GM12878 (cell line): ENCODE results near the gene NFKBIE. TPM values are rescaled to one million over a fixed set of nuclear protein-coding genes. Genes with fewer than 3 reads are reported as not detected.
A peak's percentile ranks its signal among the peaks of the same experiment; 100 is the strongest.

Experiments used
- ATAC-seq: fragments of 200-7000 bp; cut with Tn5 transposase; 3 replicates; pipeline ENCODE4 v1.9.1; 2020; ENCODE audit warnings: mild to moderate bottlenecking, moderate library complexity
- BruUV-seq: library from RNA; stranded (reverse); fragments of 400-500 nt; replicated peaks from 2 replicates; lab custom pipeline; 2021; lab: Mats Ljungman, UMichigan
- CTCF ChIA-PET: fragments of 300-600 bp; sonication (Branson Sonifier 250); formaldehyde crosslinking; extraction: SDS; loops from one replicate; lab custom pipeline; 2021; ENCODE audit warnings: inconsistent platforms; lab: Yijun Ruan, JAX
- POLR2A ChIA-PET: fragments of 350-600 bp; formaldehyde crosslinking; extraction: SDS; loops from one replicate; lab custom pipeline; 2021; ENCODE audit warnings: inconsistent platforms; lab: Charles Lee
- RAD21 ChIA-PET: fragments of 300-600 bp; sonication (Branson Sonifier 250); formaldehyde crosslinking; loops from one replicate; lab custom pipeline; 2023; ENCODE audit warnings: antibody characterized with exemption; ENCODE audit not compliant: unreplicated experiment; lab: Charles Lee
- SMC1A ChIA-PET: fragments of 300-600 bp; sonication (Branson Sonifier 250); formaldehyde crosslinking; loops from one replicate; lab custom pipeline; 2023; ENCODE audit not compliant: unreplicated experiment, uncharacterized antibody; lab: Charles Lee
- DNase-seq: peaks from one replicate; pipeline ENCODE4 v3.0.0-alpha.2; 2011; ENCODE audit warnings: low read depth, low spot score
- FAIRE-seq: peaks from 3 replicates; lab custom pipeline; 2011; peaks lifted over from hg19 to GRCh38; lab: Jason Lieb, UNC
- H2AFZ ChIP-seq: 2 replicates; pipeline ENCODE4 v1.6.0; 2011; ENCODE audit warnings: low read depth, low read length, control low read depth; ENCODE audit not compliant: control insufficient read depth
- H3K27ac ChIP-seq: 2 replicates; pipeline ENCODE4 v1.5.1; 2011; ENCODE audit warnings: control low read depth; ENCODE audit not compliant: control insufficient read depth, insufficient read depth
- H3K27me3 ChIP-seq, 2 experiments: replicated peaks in 1 of 2; 2 replicates each; pipeline versions ENCODE4 v1.6.0 to v1.6.1; 2011; ENCODE audit warnings: low read length in 1 of 2; ENCODE audit not compliant: control insufficient read depth in 2 of 2, insufficient read depth in 2 of 2
- H3K36me3 ChIP-seq, 2 experiments: 2 replicates each; pipeline ENCODE4 v1.5.1; 2011; ENCODE audit warnings: low read length in 1 of 2; ENCODE audit not compliant: control insufficient read depth in 2 of 2, insufficient read depth in 2 of 2
- H3K4me1 ChIP-seq: 2 replicates; pipeline ENCODE4 v1.6.1; 2011; ENCODE audit warnings: mild to moderate bottlenecking, low read length, moderate library complexity, mixed read lengths; ENCODE audit not compliant: control insufficient read depth, insufficient read depth
- H3K4me2 ChIP-seq: 2 replicates; pipeline ENCODE4 v1.6.0; 2011; ENCODE audit warnings: control low read depth; ENCODE audit not compliant: control insufficient read depth, insufficient read depth
- H3K4me3 ChIP-seq: fragments of 200-600 bp; sonication (generic); 2 replicates; pipeline ENCODE4 v1.5.1; 2016
- H3K79me2 ChIP-seq: 2 replicates; pipeline ENCODE4 v1.6.0; 2011; ENCODE audit warnings: low read length; ENCODE audit not compliant: control insufficient read depth, insufficient read depth
- H3K9ac ChIP-seq: 2 replicates; pipeline ENCODE4 v1.8.0; 2011; ENCODE audit warnings: low read length, control low read depth, mixed read lengths; ENCODE audit not compliant: control insufficient read depth, insufficient read depth
- H3K9me3 ChIP-seq: replicated peaks from 3 replicates; pipeline ENCODE4 v1.5.1; 2011; ENCODE audit warnings: mild to moderate bottlenecking, low read length; ENCODE audit not compliant: control insufficient read depth, insufficient read depth
- H4K20me1 ChIP-seq: 2 replicates; pipeline ENCODE4 v1.6.0; 2011; ENCODE audit not compliant: control insufficient read depth, insufficient read depth
- BMI1 ChIP-seq: fragments of 450-650 bp; IDR thresholded peaks from 2 replicates; pipeline ENCODE4 v1.6.1; 2016; ENCODE audit warnings: mild to moderate bottlenecking, moderate library complexity, borderline replicate concordance
- CEBPZ ChIP-seq: fragments of 150-350 bp; IDR thresholded peaks from 2 replicates; pipeline ENCODE4 v1.6.1; 2016; ENCODE audit warnings: low read depth, low read length
- ESRRA ChIP-seq: IDR thresholded peaks from 2 replicates; pipeline ENCODE4 v1.6.1; 2012; ENCODE audit warnings: mild to moderate bottlenecking, low read length, improper control_type of control experiment
- HCFC1 ChIP-seq: fragments of 150-350 bp; IDR thresholded peaks from 2 replicates; pipeline ENCODE4 v1.6.1; 2014; ENCODE audit warnings: low read length
- HDAC6 ChIP-seq: fragments of 200-600 bp; sonication (generic); IDR thresholded peaks from one replicate; pipeline ENCODE4 v1.8.0; 2017; ENCODE audit warnings: antibody characterized with exemption; ENCODE audit not compliant: unreplicated experiment
- KLF5 ChIP-seq: fragments of 450-650 bp; IDR thresholded peaks from 2 replicates; pipeline ENCODE4 v1.6.1; 2014; ENCODE audit warnings: mild to moderate bottlenecking; ENCODE audit not compliant: partially characterized antibody
- MAX ChIP-seq: IDR thresholded peaks from 2 replicates; pipeline ENCODE4 v1.6.1; 2012; ENCODE audit warnings: low read depth, low read length, improper control_type of control experiment
- MYB ChIP-seq: fragments of 150-350 bp; IDR thresholded peaks from 2 replicates; pipeline ENCODE4 v1.6.1; 2014; ENCODE audit warnings: mild to moderate bottlenecking, low read depth, low read length, borderline replicate concordance
- NFYB ChIP-seq: IDR thresholded peaks from 2 replicates; pipeline ENCODE4 v1.6.1; 2011; ENCODE audit warnings: low read depth, mild to moderate bottlenecking, low read length, improper control_type of control experiment, moderate library complexity; ENCODE audit not compliant: insufficient read depth
- NR2F1 ChIP-seq: fragments of 450-650 bp; conservative IDR thresholded peaks from 2 replicates; pipeline ENCODE4 v1.6.1; 2017; ENCODE audit warnings: mild to moderate bottlenecking
- POLR2AphosphoS2 ChIP-seq: IDR thresholded peaks from 2 replicates; pipeline ENCODE4 v1.6.1; 2011; ENCODE audit warnings: low read depth, mild to moderate bottlenecking, low read length, improper control_type of control experiment, moderate library complexity
- POLR2AphosphoS5 ChIP-seq: IDR thresholded peaks from 2 replicates; pipeline ENCODE4 v1.6.1; 2011; ENCODE audit warnings: mild to moderate bottlenecking, low read length, inconsistent platforms
- SIX5 ChIP-seq: IDR thresholded peaks from 2 replicates; pipeline ENCODE4 v1.6.1; 2011; ENCODE audit warnings: mild to moderate bottlenecking, low read depth, low read length, moderate library complexity; ENCODE audit not compliant: severe bottlenecking
- TARDBP ChIP-seq: IDR thresholded peaks from 2 replicates; pipeline ENCODE4 v1.6.1; 2016; ENCODE audit warnings: borderline replicate concordance
- WGBS: methylation state at CpG from one replicate; pipeline ENCODE4 v1.1.6; 2016; ENCODE audit warnings: low lambda C conversion rate; ENCODE audit not compliant: insufficient replicate concordance, insufficient coverage; ENCODE audit errors: missing lambda C conversion rate; 5-methylcytosine and 5-hydroxymethylcytosine counted together
- in situ Hi-C: fragments of 300-500 bp; cut with MboI; formaldehyde crosslinking; loops from 9 replicates; pipeline ENCODE4 v1.14.3; 2018; ENCODE audit warnings: mixed read lengths
- intact Hi-C: fragments of 100-400 bp; cut with micrococcal nuclease; formaldehyde crosslinking; loops from one replicate; pipeline ENCODE4 v1.14.2; 2022; ENCODE audit not compliant: unreplicated experiment
- polyA plus RNA-seq, 11 experiments: library from polyadenylated mRNA; depleted of rRNA in 4 of 11; unstranded in 6 of 11; stranded (reverse) in 5 of 11; fragments of >200 nt; fragmentation: Nextera tagmentation in 4 of 11; fragmentation: Illumina TruSeq in 1 of 11; extraction: Ambion mirVana in 4 of 11; extraction: Trizol in 1 of 11; gene quantifications; 1 replicate in 1 of 11; 2 replicates in 10 of 11; pipeline versions ENCODE4 v1.2.1 to v1.2.3, GENCODE V29; 2011 to 2016; ENCODE audit warnings: inconsistent platforms in 2 of 11, missing spikeins in 2 of 11, low read depth in 1 of 11
- total RNA-seq, 4 experiments: library from RNA; depleted of rRNA in 3 of 4; stranded (reverse); fragments of >200 nt in 3 of 4; fragmentation: Illumina TruSeq in 1 of 4; extraction: Trizol in 1 of 4; gene quantifications; 2 replicates each; pipeline versions ENCODE4 v1.2.1 to v1.2.3, GENCODE V29; 2013 to 2021
- TF ChIP-seq, protein P1 (sequence below): IDR thresholded peaks from 2 replicates; pipeline ENCODE4 v1.6.1; 2012; ENCODE audit warnings: low read depth, low read length, improper control_type of control experiment

Gene NFKBIE
- total and polyA plus RNA-seq, 10 of the 15 experiments (the other 5 are each of a cell fraction or from before 2014, with no cell fraction given): 10.4 to 106 (median 38.8) TPM

GRCh38 chr6:44254191-44255104, 10.9 kb downstream of the NFKBIE start (continued):
- peak; percentile 60 for TF ChIP-seq HDAC6
- TF ChIP-seq BMI1: 0 out of 2 replicates have a peak, but pooled peaks have one; percentile 33
- TF ChIP-seq NR2F1: no peak
- TF ChIP-seq SIX5: no peak
- TF ChIP-seq POLR2AphosphoS2: peak; percentile 83; the same call in 1 of the 2 replicates

DNA sequence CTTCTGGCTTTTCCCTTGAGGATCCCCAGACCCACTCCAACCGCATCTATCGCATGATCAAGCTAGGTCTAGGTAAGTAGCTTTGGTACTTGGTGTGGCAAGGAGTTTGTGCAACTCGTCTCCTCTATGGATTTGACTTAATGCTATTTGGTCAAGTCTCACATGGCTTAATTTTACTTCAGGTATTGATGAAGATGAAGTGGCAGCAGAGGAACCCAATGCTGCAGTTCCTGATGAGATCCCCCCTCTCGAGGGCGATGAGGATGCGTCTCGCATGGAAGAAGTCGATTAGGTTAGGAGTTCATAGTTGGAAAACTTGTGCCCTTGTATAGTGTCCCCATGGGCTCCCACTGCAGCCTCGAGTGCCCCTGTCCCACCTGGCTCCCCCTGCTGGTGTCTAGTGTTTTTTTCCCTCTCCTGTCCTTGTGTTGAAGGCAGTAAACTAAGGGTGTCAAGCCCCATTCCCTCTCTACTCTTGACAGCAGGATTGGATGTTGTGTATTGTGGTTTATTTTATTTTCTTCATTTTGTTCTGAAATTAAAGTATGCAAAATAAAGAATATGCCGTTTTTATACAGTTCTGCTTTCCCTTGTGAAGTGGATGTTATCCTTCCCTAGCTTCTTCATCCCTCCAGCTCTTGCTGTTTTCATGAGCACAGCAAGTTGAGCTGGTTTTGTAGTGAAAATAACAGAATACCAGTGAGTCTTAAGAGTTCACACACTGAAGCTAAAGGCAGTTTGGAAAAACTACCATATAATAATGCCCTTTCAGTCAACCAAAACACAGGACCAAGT, 11.8 kb downstream of the NFKBIE start:
- DNase-seq: no peak
- POLR2A ChIA-PET: interaction anchor here (0.5 to 4.8 kb wide), 4 partner anchors 10 to 186 kb away, joined by 3 to 18 read pairs (median 4); no protein-coding TSS in a partner anchor
- TF ChIP-seq HCFC1: no peak
- TF ChIP-seq, protein P1, sequence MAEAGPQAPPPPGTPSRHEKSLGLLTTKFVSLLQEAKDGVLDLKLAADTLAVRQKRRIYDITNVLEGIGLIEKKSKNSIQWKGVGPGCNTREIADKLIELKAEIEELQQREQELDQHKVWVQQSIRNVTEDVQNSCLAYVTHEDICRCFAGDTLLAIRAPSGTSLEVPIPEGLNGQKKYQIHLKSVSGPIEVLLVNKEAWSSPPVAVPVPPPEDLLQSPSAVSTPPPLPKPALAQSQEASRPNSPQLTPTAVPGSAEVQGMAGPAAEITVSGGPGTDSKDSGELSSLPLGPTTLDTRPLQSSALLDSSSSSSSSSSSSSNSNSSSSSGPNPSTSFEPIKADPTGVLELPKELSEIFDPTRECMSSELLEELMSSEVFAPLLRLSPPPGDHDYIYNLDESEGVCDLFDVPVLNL: no peak
- TF ChIP-seq NFYB: no peak
- TF ChIP-seq ESRRA: no peak
- no peak for TF ChIP-seq CEBPZ
- no peak for TF ChIP-seq TARDBP
- no peak for TF ChIP-seq MAX
- TF ChIP-seq KLF5: no peak
- TF ChIP-seq POLR2AphosphoS5: peak; percentile 67; the same call in 1 of the 2 replicates
- TF ChIP-seq MYB: no peak

More for the DNA sequence above, 11.8 kb downstream of the NFKBIE start:
- in situ Hi-C loops (no loop called here), intact Hi-C loops (no loop called here)
- no peaks in the 10 kb centered on the region for H3K9me3 ChIP-seq
- H3K4me3 ChIP-seq: 0 out of 2 replicates have a peak overlapping the region, but pooled peaks have one; percentile 30
- peaks cover 85% of the 10 kb centered on the region for H3K79me2 ChIP-seq
- H3K36me3 ChIP-seq: peaks cover 39 to 50% of the 10 kb centered on the region in 2 experiments
- no peak overlapping the region for H3K9ac ChIP-seq
- SMC1A ChIA-PET: interaction anchor here (0.7 to 2.0 kb wide), 7 partner anchors 9 to 80 kb away, joined by 3 to 7 read pairs (median 5); no protein-coding TSS in a partner anchor
- H3K27ac ChIP-seq: no peak overlapping the region
- H2AFZ ChIP-seq: no peak overlapping the region
- RAD21 ChIA-PET: interaction anchor here (0.7 to 1.5 kb wide), 4 partner anchors 9 to 157 kb away, joined by 3 to 4 read pairs (median 3); no protein-coding TSS in a partner anchor
- TSS peak; percentile 35 for BruUV-seq
- H3K4me1 ChIP-seq: peaks cover 29% of the 10 kb centered on the region
- peak; percentile 80 for FAIRE-seq
- peak overlapping the region; percentile 19 for H3K4me2 ChIP-seq
- ATAC-seq: peak; percentile 26
- H3K27me3 ChIP-seq: no peaks in the 10 kb centered on the region
- 52% methylated on average over 10 of the region's 10 CpGs for WGBS
- H4K20me1 ChIP-seq: peaks cover 15% of the 10 kb centered on the region; the same call in 1 of the 2 replicates
- CTCF ChIA-PET: interaction anchor here (0.7 to 5.0 kb wide), 17 partner anchors 9 to 155 kb away, joined by 3 to 45 read pairs (median 5); partner anchors contain the start of gene SLC29A1
